ENCODE data around the gene CREB3. TPM values are rescaled to one million over a fixed set of nuclear protein-coding genes. Genes with fewer than 3 reads are reported as not detected.

Gene CREB3
- total RNA-seq, 1 donor from 2014 or later: 35.1 TPM

- TF ChIP-seq CTCF (IDR thresholded peaks at IDR 0.05) (no peak), POLR2AphosphoS5 (IDR thresholded peaks at IDR 0.05; ENCODE audit: insufficient read depth in 1 of 2, low read depth in 1 of 2) (no peak), POLR2A (IDR thresholded peaks at IDR 0.05) (no peak)
- Histone ChIP-seq H3K36me3 (peaks cover 12 to 80% of the 10 kb centered on the region in 2 donors), H3K4me1 (no peaks in the 10 kb centered on the region), H3K27me3 (no peaks in the 10 kb centered on the region), H3K4me3 (no peak overlapping the region), H3K9me3 (no peaks in the 10 kb centered on the region), H3K27ac (no peak overlapping the region)
- intact Hi-C loops (cut with DNase I): no loop called here
- no peak for DNase-seq (ENCODE audit: extremely low spot score in 2 of 2)
Measured at GRCh38 chr9:35700031-35700430, 32.4 kb upstream of the CREB3 start.

GRCh38 chr9:35700942-35701341, 31.5 kb upstream of the CREB3 start:
- no peaks in the 10 kb centered on the region for H3K27me3 ChIP-seq
- no peak overlapping the region for H3K27ac ChIP-seq
- peaks cover 14 to 90% of the 10 kb centered on the region in 2 donors for H3K36me3 ChIP-seq
- H3K4me1 ChIP-seq: no peaks in the 10 kb centered on the region
- no peaks in the 10 kb centered on the region for H3K9me3 ChIP-seq
- DNase-seq (ENCODE audit: extremely low spot score in 2 of 2): no peak
- H3K4me3 ChIP-seq: no peak overlapping the region
- TF ChIP-seq CTCF (IDR thresholded peaks at IDR 0.05): no peak
- intact Hi-C loops (cut with DNase I): no loop called here

- TF ChIP-seq POLR2A (IDR thresholded peaks at IDR 0.05): no peak
- TF ChIP-seq POLR2AphosphoS5 (IDR thresholded peaks at IDR 0.05; ENCODE audit: insufficient read depth in 1 of 2, low read depth in 1 of 2): no peak
- TF ChIP-seq CTCF (IDR thresholded peaks at IDR 0.05): no peak
- intact Hi-C loops (cut with DNase I): no loop called here
- Histone ChIP-seq H3K27ac (no peak overlapping the region), H3K4me1 (no peaks in the 10 kb centered on the region), H3K27me3 (no peaks in the 10 kb centered on the region), H3K36me3 (peaks cover 16 to 100% of the 10 kb centered on the region in 2 donors), H3K9me3 (no peaks in the 10 kb centered on the region), H3K4me3 (no peak overlapping the region)
- DNase-seq (ENCODE audit: extremely low spot score in 2 of 2): no peak
Measured at GRCh38 chr9:35702696-35703095, 29.8 kb upstream of the CREB3 start.

- peaks cover 16 to 100% of the 10 kb centered on the region in 2 donors for H3K36me3 ChIP-seq
- no peaks in the 10 kb centered on the region for H3K27me3 ChIP-seq
- no peaks in the 10 kb centered on the region for H3K4me1 ChIP-seq
- H3K4me3 ChIP-seq: no peak overlapping the region
- H3K9me3 ChIP-seq: no peaks in the 10 kb centered on the region
- H3K27ac ChIP-seq: no peak overlapping the region
- TF ChIP-seq CTCF (IDR thresholded peaks at IDR 0.05) (no peak), POLR2A (IDR thresholded peaks at IDR 0.05) (no peak), POLR2AphosphoS5 (IDR thresholded peaks at IDR 0.05; ENCODE audit: insufficient read depth in 1 of 2, low read depth in 1 of 2) (peak in 1 of 2 donors; percentile 6)
- no peak for DNase-seq (ENCODE audit: extremely low spot score in 2 of 2)
- intact Hi-C loops (cut with DNase I): no loop called here
Measured at GRCh38 chr9:35703906-35704672, 28.4 kb upstream of the CREB3 start.

GRCh38 chr9:35705372-35705771, 27.1 kb upstream of the CREB3 start:
- no peak overlapping the region for H3K27ac ChIP-seq
- no peaks in the 10 kb centered on the region for H3K9me3 ChIP-seq
- H3K27me3 ChIP-seq: no peaks in the 10 kb centered on the region
- H3K4me3 ChIP-seq: no peak overlapping the region
- no peaks in the 10 kb centered on the region for H3K4me1 ChIP-seq
- H3K36me3 ChIP-seq: peaks cover 16 to 95% of the 10 kb centered on the region in 2 donors
- no peak for DNase-seq (ENCODE audit: extremely low spot score in 2 of 2)
- no peak for TF ChIP-seq CTCF (IDR thresholded peaks at IDR 0.05)
- TF ChIP-seq POLR2AphosphoS5 (IDR thresholded peaks at IDR 0.05; ENCODE audit: insufficient read depth in 1 of 2, low read depth in 1 of 2): no peak
- TF ChIP-seq POLR2A (IDR thresholded peaks at IDR 0.05): no peak
- intact Hi-C loops (cut with DNase I): no loop called here

Data from vagina (tissue), 2 donors.